ENCODE data around the gene MAN2B2.

DNA sequence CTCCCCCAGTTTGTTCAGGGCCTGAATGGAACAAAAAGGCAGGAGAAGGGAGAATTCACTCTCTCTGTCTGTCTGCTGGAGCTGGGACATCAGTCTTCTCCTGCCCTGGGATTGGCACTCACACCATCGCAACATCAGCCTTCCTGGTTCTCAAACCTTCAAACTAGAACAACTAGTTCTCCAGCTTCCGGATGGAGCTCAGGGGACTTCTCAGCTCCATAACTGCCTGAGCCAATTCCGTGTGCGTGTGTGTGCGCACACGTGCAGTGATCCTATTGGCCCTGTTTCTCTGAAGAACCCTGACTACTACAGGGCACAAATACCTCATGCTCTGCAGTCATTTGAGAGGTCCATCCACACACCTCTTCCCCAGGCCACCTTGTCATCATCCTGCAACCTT, 18.7 kb upstream of the MAN2B2 start:
- no peak for TF ChIP-seq POLR2A (IDR thresholded peaks at IDR 0.05; ENCODE audit: low read length)
- TF ChIP-seq GATA1 (IDR thresholded peaks at IDR 0.05; ENCODE audit: low read depth, low read length), result no peak

All from erythroblast (primary cell).